Measurements from ENCODE around the gene SEMA5A. TPM values are rescaled to one million over a fixed set of nuclear protein-coding genes. Genes with fewer than 3 reads are reported as not detected.

SEMA5A gene
- total RNA-seq, 1 experiment from 2014 or later: 34.3 TPM

GRCh38 chr5:9479361-9479760 lies 66.5 kb downstream of the SEMA5A start:
- Mint-ChIP-seq H3K27ac (ENCODE audit: unreplicated experiment) (no peak overlapping the region), H3K4me3 (ENCODE audit: unreplicated experiment) (no peak overlapping the region), H3K36me3 (ENCODE audit: insufficient read depth, unreplicated experiment) (no peaks in the 10 kb centered on the region), H3K27me3 (ENCODE audit: insufficient read depth, unreplicated experiment) (no peaks in the 10 kb centered on the region), H3K9me3 (ENCODE audit: unreplicated experiment) (peaks cover 45% of the 10 kb centered on the region), H3K4me1 (ENCODE audit: low read depth, unreplicated experiment) (peaks cover 6% of the 10 kb centered on the region)
- H3K4me3 ChIP-seq (ENCODE audit: low read depth, low read length): no peak overlapping the region
- no peak for DNase-seq
- no peaks in the 10 kb centered on the region for H3K36me3 ChIP-seq (ENCODE audit: control insufficient read depth, insufficient read depth, low read length)
- H3K9me3 ChIP-seq: peaks cover 18% of the 10 kb centered on the region
- H3K4me1 ChIP-seq: no peaks in the 10 kb centered on the region
- H3K27me3 ChIP-seq (replicated peaks; ENCODE audit: control insufficient read depth, insufficient read depth, low read length): no peaks in the 10 kb centered on the region; the same call in 1 of the 2 replicates
- POLR2A ChIA-PET: no interaction called here
- intact Hi-C loops (cut with micrococcal nuclease; ENCODE audit: unreplicated experiment): no loop called here
- TF ChIP-seq CTCF (IDR thresholded peaks at IDR 0.05; ENCODE audit: insufficient read depth in 1 of 2, low read depth in 1 of 2, low read length in 1 of 2, severe bottlenecking in 1 of 2, unreplicated experiment in 1 of 2): no peak
- CTCF ChIA-PET: no interaction called here
- BruUV-seq (replicated peaks): no TSS peak

- no peaks in the 10 kb centered on the region for H3K36me3 Mint-ChIP-seq (ENCODE audit: insufficient read depth, unreplicated experiment)
- POLR2A ChIA-PET: no interaction called here
These were observed 68.3 kb downstream of the SEMA5A start for GRCh38 chr5:9477537-9477936.

GRCh38 chr5:9474219-9475002 lies 71.5 kb downstream of the SEMA5A start:
- Mint-ChIP-seq H3K27ac (ENCODE audit: unreplicated experiment) (no peak overlapping the region), H3K27me3 (ENCODE audit: insufficient read depth, unreplicated experiment) (no peaks in the 10 kb centered on the region), H3K36me3 (ENCODE audit: insufficient read depth, unreplicated experiment) (peaks cover 5% of the 10 kb centered on the region), H3K4me1 (ENCODE audit: low read depth, unreplicated experiment) (no peaks in the 10 kb centered on the region), H3K4me3 (ENCODE audit: unreplicated experiment) (no peak overlapping the region), H3K9me3 (ENCODE audit: unreplicated experiment) (peaks cover 33% of the 10 kb centered on the region)
- Histone ChIP-seq H3K9me3 (peaks cover 18% of the 10 kb centered on the region), H3K4me1 (no peaks in the 10 kb centered on the region), H3K4me3 (ENCODE audit: low read depth, low read length) (no peak overlapping the region), H3K27me3 (replicated peaks; ENCODE audit: control insufficient read depth, insufficient read depth, low read length) (no peaks in the 10 kb centered on the region; the same call in 1 of the 2 replicates), H3K36me3 (ENCODE audit: control insufficient read depth, insufficient read depth, low read length) (no peaks in the 10 kb centered on the region)
- CTCF ChIA-PET: no interaction called here
- no peak for DNase-seq
- no peak for TF ChIP-seq CTCF (IDR thresholded peaks at IDR 0.05; ENCODE audit: insufficient read depth in 1 of 2, low read depth in 1 of 2, low read length in 1 of 2, severe bottlenecking in 1 of 2, unreplicated experiment in 1 of 2)
- no TSS peak for BruUV-seq (replicated peaks)
- POLR2A ChIA-PET: no interaction called here
- intact Hi-C loops (cut with micrococcal nuclease; ENCODE audit: unreplicated experiment): no loop called here

More at GRCh38 chr5:9477537-9477936, 68.3 kb downstream of the SEMA5A start:
- H3K4me3 ChIP-seq (ENCODE audit: low read depth, low read length): no peak overlapping the region
- Mint-ChIP-seq H3K27ac (ENCODE audit: unreplicated experiment) (no peak overlapping the region), H3K4me1 (ENCODE audit: low read depth, unreplicated experiment) (no peaks in the 10 kb centered on the region), H3K27me3 (ENCODE audit: insufficient read depth, unreplicated experiment) (no peaks in the 10 kb centered on the region), H3K9me3 (ENCODE audit: unreplicated experiment) (peaks cover 35% of the 10 kb centered on the region), H3K4me3 (ENCODE audit: unreplicated experiment) (no peak overlapping the region)
- no peak for TF ChIP-seq CTCF (IDR thresholded peaks at IDR 0.05; ENCODE audit: insufficient read depth in 1 of 2, low read depth in 1 of 2, low read length in 1 of 2, severe bottlenecking in 1 of 2, unreplicated experiment in 1 of 2)
- no peaks in the 10 kb centered on the region; the same call in 1 of the 2 replicates for H3K27me3 ChIP-seq (replicated peaks; ENCODE audit: control insufficient read depth, insufficient read depth, low read length)
- intact Hi-C loops (cut with micrococcal nuclease; ENCODE audit: unreplicated experiment): no loop called here
- no peaks in the 10 kb centered on the region for H3K36me3 ChIP-seq (ENCODE audit: control insufficient read depth, insufficient read depth, low read length)
- H3K4me1 ChIP-seq: no peaks in the 10 kb centered on the region
- CTCF ChIA-PET: no interaction called here
- no TSS peak for BruUV-seq (replicated peaks)
- H3K9me3 ChIP-seq: peaks cover 18% of the 10 kb centered on the region
- DNase-seq: no peak
